Liver (tissue), 9 donors: ENCODE measurements around the gene TBC1D1. TPM values are rescaled to one million over a fixed set of nuclear protein-coding genes. Genes with fewer than 3 reads are reported as not detected.

Source experiments
- DNase-seq: peaks from one replicate; pipeline ENCODE4 v3.0.0-alpha.2; 2017; ENCODE audit warnings: low spot score
- H3K27ac ChIP-seq, 2 donors: one replicate each; pipeline ENCODE4 v1.7.0; 2013; ENCODE audit warnings: inconsistent platforms in 2 of 2, low read length in 2 of 2, control low read depth in 1 of 2, low read depth in 1 of 2, mild to moderate bottlenecking in 1 of 2
- H3K27me3 ChIP-seq, 4 donors: one replicate each; pipeline versions ENCODE4 v1.6.1 to v1.7.0; 2013; ENCODE audit warnings: low read length in 3 of 4, inconsistent platforms in 1 of 4, mild to moderate bottlenecking in 1 of 4, moderate library complexity in 1 of 4; ENCODE audit not compliant: control insufficient read depth in 4 of 4, insufficient read depth in 4 of 4
- H3K36me3 ChIP-seq, 4 donors: one replicate each; pipeline versions ENCODE4 v1.6.1 to v1.7.0; 2013; ENCODE audit warnings: low read length in 3 of 4, mild to moderate bottlenecking in 3 of 4, low read depth in 1 of 4, moderate library complexity in 1 of 4; ENCODE audit not compliant: control insufficient read depth in 4 of 4, insufficient read depth in 3 of 4
- H3K4me1 ChIP-seq, 4 donors: one replicate each; pipeline versions ENCODE4 v1.6.1 to v1.7.0; 2013; ENCODE audit warnings: low read length in 3 of 4, mild to moderate bottlenecking in 3 of 4, moderate library complexity in 1 of 4; ENCODE audit not compliant: control insufficient read depth in 4 of 4, insufficient read depth in 4 of 4
- H3K4me3 ChIP-seq, 3 donors: one replicate each; pipeline versions ENCODE4 v1.6.1 to v1.7.0; 2013; ENCODE audit warnings: low read length in 3 of 3, control low read depth in 1 of 3, low read depth in 1 of 3, mild to moderate bottlenecking in 1 of 3
- H3K9ac ChIP-seq, 2 donors: one replicate each; pipeline ENCODE4 v1.7.0; 2013; ENCODE audit warnings: low read length in 2 of 2, mild to moderate bottlenecking in 2 of 2, moderate library complexity in 2 of 2, control low read depth in 1 of 2, low read depth in 1 of 2
- H3K9me3 ChIP-seq, 4 donors: one replicate each; pipeline versions ENCODE4 v1.6.1 to v1.7.0; 2013; ENCODE audit warnings: low read length in 3 of 4; ENCODE audit not compliant: control insufficient read depth in 4 of 4
- ATF3 ChIP-seq: IDR thresholded peaks from 2 replicates; pipeline ENCODE4 v1.6.1; 2016; ENCODE audit warnings: antibody characterized with exemption
- CTCF ChIP-seq: fragments of 150-350 bp; IDR thresholded peaks from 2 replicates; pipeline ENCODE4 v1.5.1; 2017; ENCODE audit warnings: improper control_type of control experiment, low read depth, low read length; ENCODE audit not compliant: missing input control
- EGR1 ChIP-seq, 2 donors: IDR thresholded peaks; 2 replicates each; pipeline ENCODE4 v1.6.1; 2016 to 2018; ENCODE audit warnings: antibody characterized with exemption in 2 of 2, low read depth in 2 of 2
- FOXA1 ChIP-seq: IDR thresholded peaks from 2 replicates; pipeline ENCODE4 v1.6.1; 2016; ENCODE audit warnings: antibody characterized with exemption
- FOXA2 ChIP-seq: IDR thresholded peaks from 2 replicates; pipeline ENCODE4 v1.6.1; 2016; ENCODE audit warnings: antibody characterized with exemption
- GABPA ChIP-seq, 2 donors: IDR thresholded peaks in 1 of 2; conservative IDR thresholded peaks in 1 of 2; 2 replicates each; pipeline ENCODE4 v1.6.1; 2016; ENCODE audit warnings: antibody characterized with exemption in 2 of 2, mild to moderate bottlenecking in 1 of 2, moderate library complexity in 1 of 2
- HNF4A ChIP-seq, 2 donors: conservative IDR thresholded peaks; 2 replicates each; pipeline ENCODE4 v1.6.1; 2016; ENCODE audit warnings: antibody characterized with exemption in 2 of 2, mild to moderate bottlenecking in 2 of 2
- HNF4G ChIP-seq: IDR thresholded peaks from 2 replicates; pipeline ENCODE4 v1.6.1; 2016; ENCODE audit warnings: antibody characterized with exemption
- JUND ChIP-seq, 2 donors: IDR thresholded peaks; 2 replicates each; pipeline ENCODE4 v1.6.1; 2016; ENCODE audit warnings: antibody characterized with exemption in 2 of 2
- MAX ChIP-seq: IDR thresholded peaks from 2 replicates; pipeline ENCODE4 v1.6.1; 2016; ENCODE audit warnings: antibody characterized with exemption
- NR2F2 ChIP-seq: IDR thresholded peaks from 2 replicates; pipeline ENCODE4 v1.6.1; 2016; ENCODE audit warnings: antibody characterized with exemption
- RAD21 ChIP-seq, 2 donors: IDR thresholded peaks; 2 replicates each; pipeline ENCODE4 v1.6.1; 2016; ENCODE audit warnings: antibody characterized with exemption in 2 of 2, mild to moderate bottlenecking in 2 of 2
- REST ChIP-seq: IDR thresholded peaks from 2 replicates; pipeline ENCODE4 v1.6.1; 2016; ENCODE audit warnings: antibody characterized with exemption, mild to moderate bottlenecking
- RXRA ChIP-seq, 2 donors: IDR thresholded peaks; 2 replicates each; pipeline ENCODE4 v1.6.1; 2017 to 2018; ENCODE audit warnings: antibody characterized with exemption in 2 of 2, mild to moderate bottlenecking in 1 of 2
- SP1 ChIP-seq: IDR thresholded peaks from 2 replicates; pipeline ENCODE4 v1.6.1; 2018; ENCODE audit warnings: antibody characterized with exemption, mild to moderate bottlenecking
- TAF1 ChIP-seq: conservative IDR thresholded peaks from 2 replicates; pipeline ENCODE4 v1.6.1; 2016; ENCODE audit warnings: antibody characterized with exemption, mild to moderate bottlenecking
- YY1 ChIP-seq: IDR thresholded peaks from 2 replicates; pipeline ENCODE4 v1.6.1; 2016; ENCODE audit warnings: antibody characterized with exemption, mild to moderate bottlenecking
- ZBTB33 ChIP-seq: IDR thresholded peaks from 2 replicates; pipeline ENCODE4 v1.6.1; 2016; ENCODE audit warnings: antibody characterized with exemption
- WGBS: extraction: QIAGEN DNeasy Blood & Tissue Kit; methylation state at CpG from one replicate; pipeline ENCODE4 v1.1.7; 2013; 5-methylcytosine and 5-hydroxymethylcytosine counted together
- polyA plus RNA-seq, 2 donors: library from polyadenylated mRNA; stranded (reverse) in 1 of 2; unstranded in 1 of 2; fragments of 200-250 nt in 1 of 2; fragments of >200 nt in 1 of 2; fragmentation: Nextera tagmentation in 1 of 2; extraction: Ambion mirVana in 1 of 2; gene quantifications; one replicate each; pipeline versions ENCODE4 v1.2.1 to v1.2.3, GENCODE V29; 2013 to 2015
- total RNA-seq, 2 donors: library from RNA; depleted of rRNA; stranded (reverse); fragments of >200 nt; gene quantifications; one replicate each; pipeline ENCODE4 v1.2.3, GENCODE V29; 2014
- donor health status: healthy.
- donor health status: healthy.
- donor health status: healthy.
- donor health status: healthy.
- donor health status: healthy.

TBC1D1 gene
- total and polyA plus RNA-seq, 4 donors, result 15.6 to 41.4 (median 20.9) TPM

GRCh38 chr4:38095691-38096090 is 204.8 kb downstream of the TBC1D1 start:
- Histone ChIP-seq H3K4me1 (no peaks in the 10 kb centered on the region), H3K9me3 (no peaks in the 10 kb centered on the region), H3K27ac (no peak overlapping the region), H3K36me3 (peaks cover 0 to 16% (median 5%) of the 10 kb centered on the region in 4 donors), H3K9ac (no peak overlapping the region), H3K27me3 (no peaks in the 10 kb centered on the region), H3K4me3 (no peak overlapping the region)
- TF ChIP-seq RXRA (IDR thresholded peaks at IDR 0.05) (no peak), JUND (IDR thresholded peaks at IDR 0.05) (no peak), NR2F2 (no peak), ZBTB33 (no peak), REST (no peak), ATF3 (no peak), YY1 (no peak), EGR1 (IDR thresholded peaks at IDR 0.05; ENCODE audit: low read depth in 2 of 2) (no peak), SP1 (no peak), GABPA (IDR thresholded peaks at IDR 0.05 in 1 of 2, conservative IDR thresholded peaks at IDR 0.05 in 1 of 2) (no peak), RAD21 (IDR thresholded peaks at IDR 0.05) (no peak), FOXA1 (no peak), HNF4G (no peak), MAX (no peak), CTCF (no peak), FOXA2 (no peak), TAF1 (no peak), HNF4A (conservative IDR thresholded peaks at IDR 0.05) (no peak)
- DNase-seq, result no peak
- 98% methylated on average over 8 of the region's 8 CpGs for WGBS
